KMS-11 (cell line): Measurements from ENCODE around the gene ZMAT5.

Experiments
- H2AFZ ChIP-seq: fragments of 200-600 bp; sonication (generic); 2 replicates; pipeline ENCODE4 v1.6.1; 2016; ENCODE audit warnings: antibody characterized with exemption, mixed run types, low read depth
- H3K27ac ChIP-seq: fragments of 200-600 bp; sonication (generic); 2 replicates; pipeline ENCODE4 v1.6.1; 2016; ENCODE audit warnings: mild to moderate bottlenecking, mixed run types
- H3K27me3 ChIP-seq: fragments of 200-600 bp; sonication (generic); 2 replicates; pipeline ENCODE4 v1.6.1; 2017; ENCODE audit warnings: mild to moderate bottlenecking, low read depth, mixed run types, moderate library complexity; ENCODE audit not compliant: insufficient read depth
- H3K36me3 ChIP-seq: fragments of 200-600 bp; sonication (generic); 2 replicates; pipeline ENCODE4 v1.6.1; 2017; ENCODE audit warnings: mild to moderate bottlenecking, mixed run types; ENCODE audit not compliant: insufficient read depth
- H3K4me1 ChIP-seq: fragments of 200-600 bp; sonication (generic); 2 replicates; pipeline ENCODE4 v1.6.1; 2016; ENCODE audit warnings: mild to moderate bottlenecking, low read depth, mixed run types; ENCODE audit not compliant: poor library complexity, severe bottlenecking
- H3K4me2 ChIP-seq: fragments of 200-600 bp; sonication (generic); 2 replicates; pipeline ENCODE4 v1.7.0; 2016; ENCODE audit warnings: mild to moderate bottlenecking, mixed run types
- H3K4me3 ChIP-seq: fragments of 200-600 bp; sonication (generic); IDR thresholded peaks from 2 replicates; pipeline ENCODE4 v1.6.1; 2017; ENCODE audit warnings: low read depth, low read length, mixed read lengths; ENCODE audit not compliant: insufficient read depth
- H3K79me2 ChIP-seq: fragments of 200-600 bp; sonication (generic); 2 replicates; pipeline ENCODE4 v1.6.1; 2016; ENCODE audit warnings: low read depth, mixed run types; ENCODE audit not compliant: insufficient read depth
- H3K9ac ChIP-seq: fragments of 200-600 bp; sonication (generic); 2 replicates; pipeline ENCODE4 v1.6.1; 2016; ENCODE audit warnings: mild to moderate bottlenecking, mixed run types
- H4K20me1 ChIP-seq: fragments of 200-600 bp; sonication (generic); 2 replicates; pipeline ENCODE4 v1.6.1; 2016; ENCODE audit warnings: mild to moderate bottlenecking, mixed run types; ENCODE audit not compliant: insufficient read depth
- CTCF ChIP-seq: fragments of 200-600 bp; sonication (generic); conservative IDR thresholded peaks from 2 replicates; pipeline ENCODE4 v1.6.1; 2017; ENCODE audit warnings: low read depth, mild to moderate bottlenecking, antibody characterized with exemption, low read length, moderate library complexity, mixed read lengths

ZMAT5 gene

GRCh38 chr22:29693671-29694070, 73.1 kb downstream of the ZMAT5 start:
- Histone ChIP-seq H2AFZ (no peak overlapping the region), H4K20me1 (no peaks in the 10 kb centered on the region)
- TF ChIP-seq CTCF = no peak

GRCh38 chr22:29693161-29693560, 73.6 kb downstream of the ZMAT5 start:
- Histone ChIP-seq H3K36me3 (no peaks in the 10 kb centered on the region), H3K79me2 (no peaks in the 10 kb centered on the region), H3K4me1 (no peaks in the 10 kb centered on the region), H3K27me3 (no peaks in the 10 kb centered on the region), H4K20me1 (no peaks in the 10 kb centered on the region), H3K27ac (no peak overlapping the region), H3K4me3 (no peak overlapping the region), H3K9ac (no peak overlapping the region), H2AFZ (no peak overlapping the region), H3K4me2 (no peak overlapping the region)
- TF ChIP-seq CTCF = no peak

More at GRCh38 chr22:29693671-29694070, 73.1 kb downstream of the ZMAT5 start:
- Histone ChIP-seq H3K4me3 (no peak overlapping the region), H3K36me3 (no peaks in the 10 kb centered on the region), H3K79me2 (no peaks in the 10 kb centered on the region), H3K27me3 (no peaks in the 10 kb centered on the region), H3K27ac (no peak overlapping the region), H3K4me2 (no peak overlapping the region), H3K4me1 (no peaks in the 10 kb centered on the region), H3K9ac (no peak overlapping the region)

GRCh38 chr22:29692327-29692640, 74.5 kb downstream of the ZMAT5 start:
- Histone ChIP-seq H3K36me3 (no peaks in the 10 kb centered on the region), H3K4me2 (no peak overlapping the region)

GRCh38 chr22:29691636-29692326, 75.0 kb downstream of the ZMAT5 start:
- Histone ChIP-seq H3K4me2 (no peak overlapping the region), H3K36me3 (no peaks in the 10 kb centered on the region), H3K79me2 (no peaks in the 10 kb centered on the region), H4K20me1 (no peaks in the 10 kb centered on the region), H3K27me3 (no peaks in the 10 kb centered on the region), H3K4me1 (no peaks in the 10 kb centered on the region), H3K9ac (no peak overlapping the region), H3K27ac (no peak overlapping the region), H2AFZ (no peak overlapping the region), H3K4me3 (no peak overlapping the region)
- TF ChIP-seq CTCF = no peak

More at GRCh38 chr22:29692327-29692640, 74.5 kb downstream of the ZMAT5 start:
- Histone ChIP-seq H3K79me2 (no peaks in the 10 kb centered on the region), H3K27me3 (no peaks in the 10 kb centered on the region), H3K4me1 (no peaks in the 10 kb centered on the region), H2AFZ (no peak overlapping the region), H3K27ac (no peak overlapping the region), H3K4me3 (no peak overlapping the region), H3K9ac (no peak overlapping the region), H4K20me1 (no peaks in the 10 kb centered on the region)
- TF ChIP-seq CTCF = no peak
